HCT116 (cell line): ENCODE results near the gene DIP2C. TPM values are rescaled to one million over a fixed set of nuclear protein-coding genes. Genes with fewer than 3 reads are reported as not detected.

Experiments
- ATAC-seq: fragments of 200-7000 bp; cut with Tn5 transposase; 2 replicates; pipeline ENCODE4 v1.9.1; 2020; ENCODE audit warnings: mild to moderate bottlenecking, moderate library complexity
- BruUV-seq: library from RNA; stranded (reverse); fragments of 400-500 nt; replicated peaks from 2 replicates; lab custom pipeline; 2021; lab: Mats Ljungman, UMichigan
- CTCF ChIA-PET: fragments of 300-600 bp; sonication (Branson Sonifier 250); formaldehyde crosslinking; loops from one replicate; lab custom pipeline; 2021; ENCODE audit warnings: antibody characterized with exemption; lab: Charles Lee
- POLR2A ChIA-PET: fragments of 300-600, 350-600 bp; sonication (Branson Sonifier 250); formaldehyde crosslinking; loops from one replicate; lab custom pipeline; 2021; ENCODE audit warnings: antibody characterized with exemption; lab: Charles Lee
- RAD21 ChIA-PET, 2 experiments: fragments of 300-600 bp; sonication (Branson Sonifier 250); formaldehyde crosslinking; loops; one replicate each; lab custom pipeline; 2023; ENCODE audit warnings: low total read pairs in 2 of 2; ENCODE audit not compliant: uncharacterized antibody in 2 of 2, unreplicated experiment in 2 of 2, low non-redundant PET in 1 of 2; lab: Charles Lee
- DNase-seq: peaks from one replicate; pipeline ENCODE4 v3.0.0-alpha.2; 2010; ENCODE audit warnings: low read depth, low spot score
- H2AFZ ChIP-seq: fragments of 200-600 bp; shearing (Covaris generic), sonication (generic); 2 replicates; pipeline ENCODE4 v1.6.1; 2017; ENCODE audit warnings: low read depth, mixed run types, mixed read lengths, antibody characterized with exemption, low read length; ENCODE audit not compliant: poor library complexity, severe bottlenecking
- H3K27ac ChIP-seq: 2 replicates; pipeline ENCODE4 v1.5.1; 2012; ENCODE audit warnings: low read depth, low read length
- H3K27me3 ChIP-seq: fragments of 200-600 bp; sonication (generic); 2 replicates; pipeline ENCODE4 v1.6.1; 2016; ENCODE audit warnings: mixed run types, low read length, mixed read lengths; ENCODE audit not compliant: insufficient read depth
- H3K36me3 ChIP-seq, 2 experiments: fragments of 200-500 bp in 1 of 2; fragments of 200-600 bp in 1 of 2; sonication (Bioruptor generic) in 1 of 2; sonication (generic) in 1 of 2; 2 replicates each; pipeline versions ENCODE4 v1.5.1 to v1.6.1; 2014 to 2016; ENCODE audit warnings: low read length in 2 of 2, inconsistent platforms in 1 of 2, mixed read lengths in 1 of 2, mixed run types in 1 of 2; ENCODE audit not compliant: insufficient read depth in 2 of 2, control insufficient read depth in 1 of 2
- H3K4me1 ChIP-seq, 2 experiments: fragments of 200-600 bp in 1 of 2; sonication (generic) in 1 of 2; 2 replicates each; pipeline versions ENCODE4 v1.5.1 to v1.6.1; 2012 to 2017; ENCODE audit warnings: low read length in 2 of 2, inconsistent platforms in 1 of 2, mild to moderate bottlenecking in 1 of 2, mixed read lengths in 1 of 2, mixed run types in 1 of 2, moderate library complexity in 1 of 2; ENCODE audit not compliant: insufficient read depth in 2 of 2, control insufficient read depth in 1 of 2
- H3K4me2 ChIP-seq: fragments of 200-600 bp; sonication (generic); 2 replicates; pipeline ENCODE4 v1.6.1; 2017; ENCODE audit warnings: mixed run types, low read length, mixed read lengths
- H3K4me3 ChIP-seq, 2 experiments: fragments of 200-600 bp in 1 of 2; sonication (generic) in 1 of 2; replicated peaks in 1 of 2; 2 replicates each; pipeline ENCODE4 v1.5.1; 2011 to 2016; ENCODE audit warnings: low read length in 2 of 2, control low read depth in 1 of 2, low read depth in 1 of 2, mild to moderate bottlenecking in 1 of 2, mixed read lengths in 1 of 2, mixed run types in 1 of 2
- H3K79me2 ChIP-seq: fragments of 200-600 bp; sonication (generic); 2 replicates; pipeline ENCODE4 v1.6.1; 2017; ENCODE audit warnings: mild to moderate bottlenecking, mixed run types, low read length, moderate library complexity, mixed read lengths; ENCODE audit not compliant: insufficient read depth
- H3K9ac ChIP-seq: fragments of 200-600 bp; sonication (generic); 2 replicates; pipeline ENCODE4 v1.6.1; 2016; ENCODE audit warnings: low read length, mixed read lengths
- H3K9me2 ChIP-seq: fragments of 200-600 bp; sonication (generic), shearing (Covaris generic); 2 replicates; pipeline ENCODE4 v1.6.1; 2017; ENCODE audit warnings: mixed run types, mild to moderate bottlenecking, moderate library complexity; ENCODE audit not compliant: insufficient read depth
- H3K9me3 ChIP-seq, 2 experiments: fragments of 200-500 bp in 1 of 2; fragments of 200-600 bp in 1 of 2; sonication (Bioruptor generic) in 1 of 2; sonication (generic) in 1 of 2; 2 replicates each; pipeline ENCODE4 v1.6.1; 2014 to 2017; ENCODE audit warnings: low read length in 2 of 2, mixed read lengths in 2 of 2, inconsistent platforms in 1 of 2, low read depth in 1 of 2, mild to moderate bottlenecking in 1 of 2, mixed run types in 1 of 2, moderate library complexity in 1 of 2; ENCODE audit not compliant: control insufficient read depth in 1 of 2, insufficient read depth in 1 of 2
- H4K20me1 ChIP-seq: fragments of 200-600 bp; sonication (generic), shearing (Covaris generic); 2 replicates; pipeline ENCODE4 v1.6.1; 2017; ENCODE audit warnings: mixed run types, mild to moderate bottlenecking, moderate library complexity; ENCODE audit not compliant: insufficient read depth
- ATF3 ChIP-seq: IDR thresholded peaks from 2 replicates; pipeline ENCODE4 v1.6.1; 2012
- CTCF ChIP-seq, 3 experiments: fragments of 200-600 bp in 1 of 3; sonication (generic) in 1 of 3; IDR thresholded peaks in 2 of 3; conservative IDR thresholded peaks in 1 of 3; 2 replicates each; pipeline ENCODE4 v1.5.1; 2012 to 2017; ENCODE audit warnings: low read depth in 2 of 3, low read length in 2 of 3, antibody characterized with exemption in 1 of 3, borderline replicate concordance in 1 of 3, control low read depth in 1 of 3, mild to moderate bottlenecking in 1 of 3, mixed read lengths in 1 of 3, mixed run types in 1 of 3, moderate library complexity in 1 of 3; ENCODE audit not compliant: insufficient read depth in 1 of 3
- EGR1 ChIP-seq: IDR thresholded peaks from 2 replicates; pipeline ENCODE4 v1.6.1; 2012; ENCODE audit warnings: low read depth
- ELF1 ChIP-seq: IDR thresholded peaks from 2 replicates; pipeline ENCODE4 v1.6.1; 2012; ENCODE audit warnings: low read depth, borderline replicate concordance
- EZH2phosphoT487 ChIP-seq: fragments of 200-600 bp; IDR thresholded peaks from 2 replicates; pipeline ENCODE4 v1.6.1; 2018; ENCODE audit warnings: antibody characterized with exemption, borderline replicate concordance
- FOSL1 ChIP-seq: IDR thresholded peaks from 2 replicates; pipeline ENCODE4 v1.6.1; 2012; ENCODE audit warnings: low read depth
- JUND ChIP-seq: IDR thresholded peaks from 2 replicates; pipeline ENCODE4 v1.6.1; 2012
- POLR2A ChIP-seq: IDR thresholded peaks from 2 replicates; pipeline ENCODE4 v1.7.0; 2011; ENCODE audit warnings: borderline replicate concordance; ENCODE audit not compliant: insufficient read depth, insufficient read length; ENCODE audit errors: extremely low read depth
- POLR2AphosphoS5 ChIP-seq: IDR thresholded peaks from 2 replicates; pipeline ENCODE4 v1.6.1; 2011; ENCODE audit warnings: mild to moderate bottlenecking, low read depth, low read length, moderate library complexity
- RAD21 ChIP-seq: IDR thresholded peaks from 2 replicates; pipeline ENCODE4 v1.6.1; 2012; ENCODE audit warnings: low read depth, mild to moderate bottlenecking
- SP1 ChIP-seq: IDR thresholded peaks from 2 replicates; pipeline ENCODE4 v1.6.1; 2012; ENCODE audit warnings: low read depth
- SRF ChIP-seq: IDR thresholded peaks from 2 replicates; pipeline ENCODE4 v1.6.1; 2012; ENCODE audit warnings: low read depth
- TCF7L2 ChIP-seq: IDR thresholded peaks from 2 replicates; pipeline ENCODE4 v1.7.0; 2011; ENCODE audit warnings: borderline replicate concordance, inconsistent platforms; ENCODE audit not compliant: insufficient read depth, insufficient read length; ENCODE audit errors: extremely low read depth
- YY1 ChIP-seq: IDR thresholded peaks from 2 replicates; pipeline ENCODE4 v1.6.1; 2011; ENCODE audit warnings: low read length, low read depth, moderate library complexity, mild to moderate bottlenecking; ENCODE audit not compliant: insufficient replicate concordance; ENCODE audit errors: extremely low read depth
- ZFX ChIP-seq: fragments of 450-650 bp; IDR thresholded peaks from 2 replicates; pipeline ENCODE4 v1.6.1; 2017
- ZNF274 ChIP-seq: fragments of 200-500 bp; sonication (Bioruptor generic); IDR thresholded peaks from 2 replicates; pipeline ENCODE4 v1.6.1; 2014; ENCODE audit warnings: mild to moderate bottlenecking, low read depth, low read length, inconsistent platforms
- intact Hi-C: fragments of 100-400 bp; cut with micrococcal nuclease; formaldehyde crosslinking; loops from 2 replicates; pipeline ENCODE4 v1.10.0; 2022
- total RNA-seq: library from RNA; stranded (reverse); gene quantifications from one replicate; pipeline ENCODE4 v1.2.1, GENCODE V29; 2021; ENCODE audit not compliant: unreplicated experiment

DIP2C gene
- total RNA-seq, 1 experiment from 2014 or later: 15.4 TPM

- Histone ChIP-seq H3K27ac (no peak overlapping the region), H3K4me3 (no peak overlapping the region), H3K4me1 (no peaks in the 10 kb centered on the region), H3K27me3 (no peaks in the 10 kb centered on the region), H4K20me1 (no peaks in the 10 kb centered on the region), H3K9me3 (no peaks in the 10 kb centered on the region), H3K4me2 (no peak overlapping the region), H3K79me2 (no peaks in the 10 kb centered on the region), H3K9me2 (no peaks in the 10 kb centered on the region), H3K9ac (no peak overlapping the region), H3K36me3 (no peaks in the 10 kb centered on the region), H2AFZ (no peak overlapping the region)
- CTCF ChIA-PET: no interaction called here
- TF ChIP-seq YY1: no peak
- no peak for TF ChIP-seq EGR1
- TF ChIP-seq CTCF (IDR thresholded peaks at IDR 0.05 in 2 of 3, conservative IDR thresholded peaks at IDR 0.05 in 1 of 3; ENCODE audit: borderline replicate concordance in 1 of 3, insufficient read depth in 1 of 3, low read depth in 2 of 3, low read length in 2 of 3): no peak
- intact Hi-C loops: no loop called here
- RAD21 ChIA-PET: no interaction called here
- DNase-seq (no peak), ATAC-seq (no peak)
- POLR2A ChIA-PET: no interaction called here
- no TSS peak for BruUV-seq
Measured at GRCh38 chr10:555682-556350, 133.7 kb downstream of the DIP2C start.

GRCh38 chr10:555281-555680, 134.2 kb downstream of the DIP2C start:
- H3K9me2 ChIP-seq: no peaks in the 10 kb centered on the region
- no peaks in the 10 kb centered on the region for H3K79me2 ChIP-seq
- ATAC-seq: no peak
- no peaks in the 10 kb centered on the region for H3K27me3 ChIP-seq
- no peak overlapping the region for H2AFZ ChIP-seq
- H4K20me1 ChIP-seq: no peaks in the 10 kb centered on the region
- H3K9ac ChIP-seq: no peak overlapping the region
- no peak for DNase-seq
- intact Hi-C loops: no loop called here
- ChIA-PET RAD21 (no interaction called here), POLR2A (no interaction called here), CTCF (no interaction called here)
- H3K4me3 ChIP-seq: no peak overlapping the region
- no peaks in the 10 kb centered on the region for H3K4me1 ChIP-seq
- H3K36me3 ChIP-seq: no peaks in the 10 kb centered on the region
- H3K27ac ChIP-seq: no peak overlapping the region
- H3K9me3 ChIP-seq: no peaks in the 10 kb centered on the region
- BruUV-seq: no TSS peak
- H3K4me2 ChIP-seq: no peak overlapping the region
- TF ChIP-seq TCF7L2 (no peak), POLR2AphosphoS5 (no peak), CTCF (IDR thresholded peaks at IDR 0.05 in 2 of 3, conservative IDR thresholded peaks at IDR 0.05 in 1 of 3; ENCODE audit: borderline replicate concordance in 1 of 3, insufficient read depth in 1 of 3, low read depth in 2 of 3, low read length in 2 of 3) (no peak), JUND (no peak), SP1 (no peak), SRF (no peak), ZNF274 (no peak), RAD21 (no peak), EGR1 (no peak), ATF3 (no peak), EZH2phosphoT487 (no peak), ZFX (no peak), FOSL1 (no peak), ELF1 (no peak), POLR2A (no peak), YY1 (no peak)
